ENCODE data around the gene TMIGD1. TPM values are rescaled to one million over a fixed set of nuclear protein-coding genes. Genes with fewer than 3 reads are reported as not detected.

TMIGD1 gene
- total and polyA plus RNA-seq, 2 experiments from 2014 or later, result not detected

DNA sequence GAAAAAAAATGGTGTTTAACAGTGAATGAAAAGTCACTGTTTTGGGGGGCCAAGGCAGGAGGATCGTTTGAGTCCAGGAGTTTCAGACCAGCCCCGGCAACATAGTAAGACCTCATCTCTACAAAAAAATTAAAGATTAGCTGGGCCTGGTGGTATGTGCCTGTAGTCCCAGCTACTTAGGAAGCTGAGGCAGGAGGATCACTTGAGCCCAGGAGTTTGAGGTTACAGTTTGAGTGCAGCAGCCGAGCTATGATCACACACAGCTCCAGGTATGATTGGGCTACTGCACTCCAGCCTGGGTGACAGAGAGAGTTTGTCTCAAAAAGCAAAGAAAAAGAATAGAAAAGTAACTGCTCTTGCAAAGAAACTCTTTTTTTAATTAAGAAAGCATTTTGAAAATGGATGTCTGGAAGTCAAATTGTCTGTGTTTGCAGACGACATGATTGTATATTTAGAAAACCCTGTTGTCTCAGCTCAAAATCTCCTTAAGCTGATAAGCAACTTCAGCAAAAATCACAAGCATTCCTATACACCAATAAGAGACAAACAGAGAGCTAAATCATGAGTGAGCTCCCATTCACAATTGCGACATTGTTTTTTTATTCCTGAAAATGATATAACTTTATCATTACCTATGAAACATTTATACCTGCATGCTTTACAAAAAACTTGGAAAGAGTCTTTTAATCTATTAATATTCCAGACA is 24.4 kb upstream of the TMIGD1 start (continued):
- no peak for TF ChIP-seq EZH2 (IDR thresholded peaks at IDR 0.05; ENCODE audit: low read depth, unreplicated experiment)
- TF ChIP-seq ETS1 (IDR thresholded peaks at IDR 0.05), result no peak
- no peak for TF ChIP-seq JUNB (IDR thresholded peaks at IDR 0.05; ENCODE audit: unreplicated experiment)
- TF ChIP-seq ZNF331 (CRISPR knock-in tag; IDR thresholded peaks at IDR 0.05; ENCODE audit: low read depth), result no peak
- TF ChIP-seq, protein P1, sequence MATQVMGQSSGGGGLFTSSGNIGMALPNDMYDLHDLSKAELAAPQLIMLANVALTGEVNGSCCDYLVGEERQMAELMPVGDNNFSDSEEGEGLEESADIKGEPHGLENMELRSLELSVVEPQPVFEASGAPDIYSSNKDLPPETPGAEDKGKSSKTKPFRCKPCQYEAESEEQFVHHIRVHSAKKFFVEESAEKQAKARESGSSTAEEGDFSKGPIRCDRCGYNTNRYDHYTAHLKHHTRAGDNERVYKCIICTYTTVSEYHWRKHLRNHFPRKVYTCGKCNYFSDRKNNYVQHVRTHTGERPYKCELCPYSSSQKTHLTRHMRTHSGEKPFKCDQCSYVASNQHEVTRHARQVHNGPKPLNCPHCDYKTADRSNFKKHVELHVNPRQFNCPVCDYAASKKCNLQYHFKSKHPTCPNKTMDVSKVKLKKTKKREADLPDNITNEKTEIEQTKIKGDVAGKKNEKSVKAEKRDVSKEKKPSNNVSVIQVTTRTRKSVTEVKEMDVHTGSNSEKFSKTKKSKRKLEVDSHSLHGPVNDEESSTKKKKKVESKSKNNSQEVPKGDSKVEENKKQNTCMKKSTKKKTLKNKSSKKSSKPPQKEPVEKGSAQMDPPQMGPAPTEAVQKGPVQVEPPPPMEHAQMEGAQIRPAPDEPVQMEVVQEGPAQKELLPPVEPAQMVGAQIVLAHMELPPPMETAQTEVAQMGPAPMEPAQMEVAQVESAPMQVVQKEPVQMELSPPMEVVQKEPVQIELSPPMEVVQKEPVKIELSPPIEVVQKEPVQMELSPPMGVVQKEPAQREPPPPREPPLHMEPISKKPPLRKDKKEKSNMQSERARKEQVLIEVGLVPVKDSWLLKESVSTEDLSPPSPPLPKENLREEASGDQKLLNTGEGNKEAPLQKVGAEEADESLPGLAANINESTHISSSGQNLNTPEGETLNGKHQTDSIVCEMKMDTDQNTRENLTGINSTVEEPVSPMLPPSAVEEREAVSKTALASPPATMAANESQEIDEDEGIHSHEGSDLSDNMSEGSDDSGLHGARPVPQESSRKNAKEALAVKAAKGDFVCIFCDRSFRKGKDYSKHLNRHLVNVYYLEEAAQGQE (IDR thresholded peaks at IDR 0.05; ENCODE audit: unreplicated experiment), result no peak
- no peak for TF ChIP-seq ZNF114 (CRISPR knock-in tag; IDR thresholded peaks at IDR 0.05)
- TF ChIP-seq CREB1 (CRISPR knock-in tag; IDR thresholded peaks at IDR 0.05; ENCODE audit: low read depth), result no peak

DNA sequence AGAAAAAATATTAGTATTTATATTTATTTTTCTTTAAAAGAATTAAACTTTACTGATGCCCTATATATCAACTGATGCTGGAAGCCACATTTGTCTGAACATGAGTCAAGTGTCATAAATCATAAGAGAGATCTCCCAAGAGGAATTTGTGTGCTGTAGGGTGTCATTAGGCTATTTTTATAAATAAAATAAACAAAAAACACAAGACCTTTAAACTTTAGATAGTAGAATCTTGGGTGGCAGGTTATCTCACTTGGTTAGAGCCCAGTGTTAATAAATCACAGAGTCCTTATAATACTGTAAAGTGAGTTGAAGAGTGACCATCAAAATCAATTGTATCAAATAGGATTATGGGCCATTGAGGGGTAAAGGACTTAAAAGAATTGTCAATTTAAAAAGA is 23.6 kb upstream of the TMIGD1 start:
- Mint-ChIP-seq H3K27ac (no peak overlapping the region), H3K9me3 (peaks cover 7% of the 10 kb centered on the region; the same call in 1 of the 3 replicates), H3K4me3 (no peak overlapping the region), H3K36me3 (ENCODE audit: low read depth) (no peaks in the 10 kb centered on the region), H3K4me1 (peaks cover 7% of the 10 kb centered on the region), H3K27me3 (ENCODE audit: insufficient read depth, low read depth, poor library complexity) (no peaks in the 10 kb centered on the region)
- Histone ChIP-seq H3K27me3 (ENCODE audit: insufficient read depth) (no peaks in the 10 kb centered on the region), H4K20me1 (replicated peaks; ENCODE audit: insufficient read depth) (no peaks in the 10 kb centered on the region), H3K4me2 (no peak overlapping the region), H2AFZ (no peak overlapping the region), H3K79me2 (replicated peaks; ENCODE audit: insufficient read depth) (no peaks in the 10 kb centered on the region), H3K4me1 (ENCODE audit: insufficient read depth) (peaks cover 5% of the 10 kb centered on the region), H3K9me2 (ENCODE audit: insufficient read depth) (no peaks in the 10 kb centered on the region; the same call in none of the 2 replicates), H3K36me3 (ENCODE audit: insufficient read depth) (no peaks in the 10 kb centered on the region; the same call in 1 of the 2 replicates), H3F3A (replicated peaks; ENCODE audit: low read depth) (no peaks in the 10 kb centered on the region), H3K27ac (ENCODE audit: low read depth) (no peak overlapping the region), H3K4me3 (no peak overlapping the region)
- ATAC-seq (no peak), DNase-seq (ENCODE audit: low spot score) (no peak)
- no peak for TF ChIP-seq CREB1 (CRISPR knock-in tag; IDR thresholded peaks at IDR 0.05; ENCODE audit: low read depth)
- no peak for TF ChIP-seq CTCF (conservative IDR thresholded peaks at IDR 0.05; ENCODE audit: low read depth in 2 of 2)
- TF ChIP-seq STAT1 (IDR thresholded peaks at IDR 0.05; ENCODE audit: unreplicated experiment), result no peak
- TF ChIP-seq ZNF114 (CRISPR knock-in tag; IDR thresholded peaks at IDR 0.05), result no peak
- TF ChIP-seq ETS1 (IDR thresholded peaks at IDR 0.05), result no peak
- TF ChIP-seq, protein P1 (IDR thresholded peaks at IDR 0.05; ENCODE audit: unreplicated experiment), result no peak
- no peak for TF ChIP-seq POLR2AphosphoS5 (IDR thresholded peaks at IDR 0.05; ENCODE audit: low read depth)
- TF ChIP-seq EZH2 (IDR thresholded peaks at IDR 0.05; ENCODE audit: low read depth, unreplicated experiment), result no peak

Data from GM23338 (cell line).